Stimulated activated CD8-positive, alpha-beta memory T cell treated with anti-CD3 and anti-CD28 coated beads, Interleukin-12 subunit alpha, Interleukin-12 subunit beta, amount 100 ng/mL, for 24 hours (primary cell): ENCODE results near the gene C19orf67.
"Not testable (repeated sequence)": the region's sequence is repeated elsewhere in the genome, so short reads cannot be mapped to it uniquely, and the experiment has no call there.

Experiments
- DNase-seq: peaks from one replicate; pipeline ENCODE4 v3.0.0-alpha.2; 2020; ENCODE audit errors: extremely low read depth

Gene C19orf67

DNA sequence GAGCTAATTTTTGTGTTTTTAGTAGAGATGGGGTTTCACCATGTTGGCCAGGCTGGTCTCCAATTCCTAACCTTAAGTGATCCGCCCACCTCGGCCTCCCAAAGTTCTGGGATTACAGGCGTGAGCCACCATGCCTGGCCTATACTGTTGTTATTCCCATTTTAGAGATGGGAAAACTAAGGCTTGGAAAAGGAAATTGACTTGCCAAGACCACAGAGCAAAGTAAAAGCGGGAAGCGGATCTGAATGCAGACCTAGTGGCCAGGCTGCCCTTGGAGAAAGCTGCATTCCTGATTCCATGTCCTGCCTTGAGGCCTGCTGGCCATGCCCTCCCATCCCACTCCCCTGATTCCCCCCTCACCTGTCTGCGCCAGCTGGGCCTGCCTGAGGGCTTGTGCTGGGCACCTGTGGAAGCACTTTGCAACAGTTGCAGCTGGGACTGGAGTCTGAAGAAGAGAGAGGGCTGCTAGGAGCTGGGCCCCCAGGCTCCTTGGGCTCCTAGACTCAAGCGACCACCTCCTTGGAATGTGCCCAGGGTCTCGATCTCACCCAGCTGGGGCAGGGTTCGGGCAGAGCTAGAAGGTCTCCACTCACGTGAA is 29.4 kb downstream of the C19orf67 start:
- no peak for DNase-seq

DNA sequence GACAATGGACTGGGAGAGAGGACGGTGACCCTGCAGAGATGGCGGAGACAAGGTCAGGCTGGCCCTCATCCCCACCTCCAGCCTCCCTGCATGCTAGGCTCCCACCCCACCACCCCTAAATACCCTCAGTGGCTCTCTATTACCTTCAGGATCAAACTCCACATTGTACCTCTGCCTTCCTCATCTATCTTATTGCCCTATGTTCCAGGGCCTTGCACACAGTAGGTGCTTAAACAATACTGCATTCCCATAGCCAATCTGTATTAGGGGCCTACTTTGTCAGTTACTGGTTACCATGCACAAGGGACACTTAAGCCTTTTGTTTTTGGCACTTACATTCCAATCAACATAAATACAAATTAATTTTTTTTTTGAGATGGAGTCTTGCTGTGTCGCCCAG is 30.2 kb downstream of the C19orf67 start:
- DNase-seq, result no peak

DNA sequence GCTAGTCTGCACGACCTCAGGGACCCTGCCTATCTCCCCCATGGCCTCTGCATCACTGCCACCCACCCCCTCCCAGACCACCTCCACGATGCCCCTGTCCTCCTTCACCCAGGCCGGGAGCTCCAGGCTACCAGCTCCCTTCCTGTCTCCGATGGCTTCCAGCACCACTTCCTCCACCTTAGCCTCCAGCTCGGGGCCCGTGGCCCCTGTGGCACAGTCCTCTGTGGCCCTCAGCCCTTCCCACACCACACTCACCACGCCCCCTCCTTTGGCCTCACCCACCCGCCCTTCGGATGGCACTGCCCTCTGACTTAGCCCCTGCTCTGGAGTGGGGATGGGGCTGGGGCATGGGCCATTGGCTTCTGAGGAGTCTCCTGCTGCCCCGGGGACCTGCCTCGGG is 30.9 kb downstream of the C19orf67 start:
- DNase-seq, result no peak

DNA sequence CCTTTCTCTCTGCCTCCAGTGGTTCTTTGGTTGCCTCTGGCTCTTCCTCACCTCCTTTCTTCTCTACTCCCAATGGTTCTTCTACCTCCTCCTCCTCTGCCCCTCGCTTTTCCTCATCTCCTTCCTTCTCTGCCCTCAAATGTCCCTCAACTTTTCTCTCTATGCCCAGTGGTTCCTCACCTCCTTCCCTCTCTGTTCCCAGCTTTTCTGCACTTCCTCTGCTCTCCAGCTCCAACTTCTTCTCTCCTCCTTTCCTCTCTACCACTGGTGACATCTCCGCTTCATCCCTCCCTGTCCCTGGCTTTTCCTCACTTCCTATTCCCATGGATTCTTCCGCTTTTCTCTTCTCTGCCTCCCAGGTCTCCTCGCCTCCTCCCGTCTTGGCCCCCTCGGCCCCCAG is 31.5 kb downstream of the C19orf67 start:
- no peak for DNase-seq

DNA sequence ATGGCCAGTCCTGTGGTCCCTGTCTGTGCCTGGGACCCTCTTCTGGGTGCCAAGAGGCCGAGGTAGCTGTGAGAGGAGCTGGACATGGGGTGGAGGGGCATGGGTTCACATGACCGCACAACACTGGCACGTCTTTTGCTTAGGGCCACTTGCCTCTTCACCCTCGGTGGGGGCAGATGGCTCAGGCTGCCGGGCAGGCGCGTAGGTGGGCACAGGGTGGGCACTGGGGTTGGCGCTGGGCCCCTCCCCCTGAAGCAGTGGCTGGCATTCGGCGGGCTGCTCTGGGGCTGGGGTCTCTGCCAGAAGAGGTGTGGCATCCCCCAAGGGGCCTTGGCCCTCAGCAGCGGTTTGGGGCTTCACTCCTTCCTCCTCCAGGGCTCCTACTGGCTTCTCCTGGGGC is 32.1 kb downstream of the C19orf67 start:
- no peak for DNase-seq

DNA sequence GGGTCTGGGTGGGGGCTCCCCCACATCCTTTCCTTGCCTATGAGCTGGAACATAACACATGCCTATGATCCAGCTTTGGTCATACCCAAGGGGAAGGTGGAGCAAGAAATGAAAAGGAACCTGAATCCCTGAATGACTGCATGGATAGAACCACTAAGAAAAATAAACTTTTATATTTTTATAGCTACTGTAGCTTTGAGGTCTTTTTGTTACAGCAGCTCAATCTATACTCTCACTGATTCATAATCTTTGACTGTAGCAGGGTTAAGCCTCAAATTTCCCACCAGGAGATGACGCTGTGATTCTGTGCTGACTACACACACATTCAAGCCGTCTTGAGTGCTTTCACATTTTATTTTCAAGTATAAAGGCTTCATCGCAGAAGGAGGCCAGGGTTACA is 32.6 kb downstream of the C19orf67 start:
- DNase-seq, result no peak

DNA sequence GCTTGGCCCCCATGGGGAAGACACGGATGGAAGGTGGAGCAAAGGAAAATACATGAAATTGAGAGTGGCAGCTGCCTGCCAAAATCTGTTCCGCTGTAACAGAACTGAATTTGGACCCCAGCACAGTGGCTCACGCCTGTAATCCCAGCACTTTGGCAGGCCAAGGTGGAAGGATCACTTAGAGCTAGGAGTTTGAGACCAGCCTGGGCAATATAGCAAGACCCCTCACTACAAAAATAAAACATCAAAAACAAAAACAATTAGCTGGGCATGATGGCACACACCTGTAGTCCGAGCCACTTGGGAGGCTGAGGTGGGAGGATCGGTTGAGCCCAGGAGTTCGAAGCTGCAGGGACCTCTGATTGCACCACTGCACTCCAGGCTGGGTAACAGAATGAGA is 33.1 kb downstream of the C19orf67 start:
- no peak for DNase-seq

DNA sequence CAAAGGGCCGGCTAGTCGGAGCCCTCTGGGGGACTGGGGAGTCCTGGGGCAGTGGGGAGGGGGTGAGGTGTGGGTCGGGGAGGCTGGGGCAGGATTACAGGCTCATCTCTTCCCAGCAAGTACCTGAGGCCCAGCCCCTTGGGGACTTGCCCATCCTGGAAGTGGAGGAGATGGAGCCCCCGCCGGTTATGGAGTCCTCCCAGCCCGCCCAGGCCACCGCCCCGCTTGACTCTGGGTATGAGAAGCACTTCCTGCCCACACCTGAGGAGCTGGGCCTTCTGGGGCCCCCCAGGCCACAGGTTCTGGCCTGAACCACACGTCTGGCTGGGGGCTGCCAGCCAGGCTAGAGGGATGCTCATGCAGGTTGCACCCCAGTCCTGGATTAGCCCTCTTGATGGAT is 33.6 kb downstream of the C19orf67 start:
- DNase-seq, result no peak

DNA sequence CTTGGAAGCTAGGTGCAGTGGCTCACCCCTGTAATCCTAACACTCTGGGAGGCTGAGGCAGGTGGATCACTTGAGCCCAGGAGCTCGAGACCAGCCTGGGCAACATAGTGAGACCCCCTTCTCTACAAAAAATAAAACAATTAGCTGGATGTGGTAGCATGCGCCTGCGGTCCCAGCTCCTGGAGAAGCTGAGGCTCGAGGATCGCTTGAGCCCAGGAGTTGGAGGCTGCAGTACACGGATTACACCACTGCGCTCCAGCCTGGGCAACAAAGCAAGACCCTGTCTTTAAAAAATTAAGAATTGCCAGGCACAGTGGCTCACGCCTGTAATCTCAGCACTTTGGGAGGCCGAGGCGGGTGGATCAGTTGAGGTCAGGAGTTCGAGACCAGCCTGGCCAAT is 34.6 kb downstream of the C19orf67 start:
- not testable (repeated sequence) for DNase-seq

DNA sequence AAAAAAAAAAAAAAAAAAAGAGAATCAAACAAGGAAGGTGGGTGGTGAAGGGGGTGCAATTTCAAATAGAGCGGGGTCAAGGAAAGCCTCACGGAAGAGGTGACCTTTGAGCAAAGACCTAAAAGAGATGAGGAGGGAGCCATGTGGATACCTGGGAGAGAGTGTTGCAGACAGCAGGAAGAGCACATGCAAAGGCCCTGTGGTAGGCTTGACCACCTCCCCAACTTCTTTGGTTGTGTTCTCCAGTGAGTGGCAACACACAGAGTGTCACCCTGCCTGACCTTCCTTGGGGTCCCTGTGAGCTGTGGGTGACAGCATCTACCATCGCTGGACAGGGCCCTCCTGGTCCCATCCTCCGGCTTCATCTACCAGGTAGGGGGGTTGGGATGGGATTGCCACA is 35.1 kb downstream of the C19orf67 start:
- DNase-seq, result no peak

DNA sequence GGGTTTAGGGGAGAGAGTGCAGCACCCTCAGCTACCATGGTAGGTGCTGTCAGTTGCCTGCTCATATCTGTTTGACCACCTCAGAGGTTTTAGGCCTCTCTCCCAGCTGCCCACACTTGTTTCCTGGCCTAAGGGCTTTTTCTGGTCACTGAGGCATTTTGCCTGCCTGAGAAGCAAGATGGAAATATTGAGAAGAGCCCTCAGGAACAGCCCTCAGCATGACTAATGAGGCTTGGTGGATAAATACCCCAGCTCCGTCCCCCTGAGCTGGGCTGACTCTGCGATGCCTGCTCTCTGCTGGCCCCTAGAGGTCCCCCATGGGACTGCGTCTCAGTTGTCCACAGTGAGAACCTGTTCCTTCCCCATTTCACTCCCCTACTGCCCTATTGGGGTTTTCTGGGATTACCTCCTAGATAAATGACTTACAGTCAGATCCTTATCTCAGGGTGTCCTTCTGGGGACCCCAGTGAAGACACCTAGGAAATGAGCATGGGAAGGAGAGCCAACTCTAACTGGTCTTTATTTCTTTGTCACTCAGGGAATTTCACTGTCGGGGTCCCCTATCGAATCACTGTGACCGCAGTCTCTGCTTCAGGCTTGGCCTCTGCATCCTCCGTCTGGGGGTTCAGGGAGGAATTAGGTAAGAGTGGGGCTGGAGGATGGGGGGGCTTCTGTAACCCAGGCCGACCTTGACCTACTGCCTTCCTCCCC is 37.0 kb downstream of the C19orf67 start:
- no peak for DNase-seq

DNA sequence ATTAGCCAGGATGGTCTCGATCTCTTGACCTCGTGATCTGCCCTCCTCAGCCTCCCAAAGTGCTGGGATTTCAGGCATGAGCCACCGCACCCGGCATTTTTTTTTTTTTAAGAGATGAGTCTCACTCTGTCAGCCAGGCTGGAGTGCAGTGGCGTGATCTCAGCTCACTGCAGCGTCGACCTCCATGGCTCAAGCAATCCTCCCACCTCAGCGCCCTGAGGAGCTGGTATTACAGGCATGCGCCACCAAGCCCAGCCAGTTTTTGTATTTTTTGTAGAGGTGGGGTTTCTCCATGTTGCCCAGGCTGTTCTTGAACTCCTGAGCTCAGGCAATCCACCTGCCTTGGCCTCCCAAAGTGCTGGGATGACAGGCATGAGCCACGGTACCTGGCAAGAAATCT is 37.7 kb downstream of the C19orf67 start:
- DNase-seq, result not testable (repeated sequence)

DNA sequence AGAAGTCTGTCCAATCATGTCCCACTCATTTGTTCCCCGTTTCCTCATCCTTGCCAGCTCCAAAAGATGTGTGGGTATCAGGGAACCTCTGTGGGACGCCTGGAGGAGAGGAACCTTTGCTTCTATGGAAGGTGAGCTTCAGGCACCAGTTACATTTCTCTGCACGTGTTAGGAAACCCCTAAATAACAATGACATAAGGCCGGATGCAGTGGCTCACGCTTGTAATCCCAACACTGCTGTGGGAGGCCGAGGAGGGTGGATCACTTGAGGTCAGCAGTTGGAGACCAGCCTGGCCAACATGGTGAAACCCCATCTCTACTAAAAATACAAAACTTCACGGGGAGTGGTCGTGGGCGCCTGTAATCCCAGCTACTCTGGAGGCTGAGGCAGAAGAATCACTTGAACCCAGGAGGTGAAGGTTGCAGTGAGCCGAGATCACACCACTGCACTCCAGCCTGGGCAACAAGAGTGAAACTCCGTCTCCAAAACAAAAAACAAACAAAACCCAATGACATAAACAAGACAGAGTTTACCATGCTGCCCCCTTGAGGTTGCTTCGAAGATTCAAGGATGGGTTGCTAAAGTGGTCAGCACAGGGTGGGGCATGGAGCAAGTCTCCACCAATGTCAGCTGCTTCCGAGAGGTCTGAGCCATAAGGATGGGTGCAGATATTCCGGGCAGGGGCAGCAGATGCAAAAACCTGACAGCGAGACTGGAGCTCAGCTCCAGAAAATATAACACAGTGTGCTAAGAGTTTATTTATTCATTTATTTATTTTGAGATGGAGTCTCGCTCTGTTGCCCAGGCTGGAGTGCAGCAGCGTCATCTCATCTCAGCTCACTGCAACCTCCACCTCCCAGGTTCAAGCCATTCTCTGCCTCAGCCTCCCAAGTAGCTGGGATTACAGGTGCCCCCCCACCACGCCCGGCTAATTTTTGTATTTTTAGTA is 42.6 kb downstream of the C19orf67 start:
- not testable (repeated sequence) for DNase-seq

DNA sequence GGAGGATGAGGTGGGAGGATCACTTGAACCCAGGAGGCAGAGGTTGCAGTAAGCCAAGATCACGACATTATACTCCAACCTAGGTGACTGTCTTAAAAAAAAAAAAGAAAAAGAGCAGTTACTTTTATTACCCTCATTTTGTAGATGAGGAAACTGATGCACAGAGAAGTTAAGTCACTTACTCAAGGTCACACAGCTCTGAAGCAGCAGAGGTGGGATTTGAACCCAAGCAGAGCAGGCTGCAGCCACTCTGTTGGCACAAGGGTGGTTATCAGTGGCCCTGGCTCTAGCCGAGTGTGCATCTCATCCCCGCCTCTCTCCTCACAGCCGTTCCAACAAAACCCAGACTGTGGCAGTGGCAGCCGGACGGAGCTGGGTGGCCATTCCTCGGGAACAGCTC is 46.4 kb downstream of the C19orf67 start:
- DNase-seq, result no peak

DNA sequence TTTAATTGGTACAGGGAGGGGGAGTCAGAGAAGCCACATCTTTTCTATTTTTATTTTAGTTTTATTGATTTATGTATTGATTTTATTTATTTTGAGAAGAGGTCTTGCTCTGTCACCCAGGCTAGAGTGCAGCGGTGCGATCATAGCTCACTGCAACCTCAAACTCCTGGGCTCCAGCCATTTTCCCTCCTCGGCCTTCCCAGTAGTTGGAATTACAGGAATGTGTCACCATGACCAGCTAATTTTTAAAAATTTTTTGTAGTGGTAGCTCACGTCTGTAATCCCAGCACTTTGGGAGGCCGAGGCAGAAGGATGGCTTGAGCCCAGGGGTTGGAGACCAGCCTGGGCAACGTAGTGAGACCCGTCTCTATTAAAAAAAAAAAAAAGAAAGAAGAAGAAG is 49.9 kb downstream of the C19orf67 start:
- no peak for DNase-seq

DNA sequence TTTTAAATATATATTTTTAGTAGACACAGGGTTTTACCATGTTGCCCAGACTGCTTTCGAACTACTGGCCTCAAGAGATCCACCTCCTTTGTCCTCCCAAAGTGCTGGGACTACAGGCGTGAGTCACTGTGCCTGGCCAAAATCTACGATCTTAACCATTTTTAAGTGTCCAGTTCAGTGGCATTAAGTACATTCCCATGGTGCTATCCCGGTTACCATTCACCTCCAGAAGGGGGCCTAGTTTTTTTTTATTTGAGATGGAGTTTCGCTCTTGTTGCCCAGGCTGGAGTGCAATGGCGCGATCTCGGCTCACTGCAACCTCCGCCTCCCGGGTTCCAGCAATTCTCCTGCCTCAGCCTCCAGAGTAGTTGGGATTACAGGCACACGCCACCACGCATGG is 50.4 kb downstream of the C19orf67 start:
- not testable (repeated sequence) for DNase-seq

DNA sequence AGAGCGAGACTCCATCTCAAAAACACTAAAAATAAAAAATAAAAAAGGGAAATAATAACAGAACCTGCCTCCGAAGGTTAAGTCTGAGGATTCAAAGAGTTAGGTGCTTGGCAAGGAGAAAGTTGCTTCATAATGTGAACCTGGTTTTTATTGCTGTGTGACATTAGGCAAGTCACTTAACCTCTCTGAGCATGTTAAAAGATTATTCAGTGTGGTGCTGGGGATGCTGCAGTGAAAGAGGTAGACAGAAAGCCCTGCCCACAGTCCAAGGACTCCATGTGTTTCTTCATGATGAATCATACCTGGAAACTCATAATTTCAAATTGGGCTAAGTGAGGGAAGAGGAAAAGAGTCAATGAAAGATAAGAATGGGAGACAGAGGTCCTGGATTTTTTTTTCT is 51.6 kb downstream of the C19orf67 start:
- DNase-seq, result no peak

DNA sequence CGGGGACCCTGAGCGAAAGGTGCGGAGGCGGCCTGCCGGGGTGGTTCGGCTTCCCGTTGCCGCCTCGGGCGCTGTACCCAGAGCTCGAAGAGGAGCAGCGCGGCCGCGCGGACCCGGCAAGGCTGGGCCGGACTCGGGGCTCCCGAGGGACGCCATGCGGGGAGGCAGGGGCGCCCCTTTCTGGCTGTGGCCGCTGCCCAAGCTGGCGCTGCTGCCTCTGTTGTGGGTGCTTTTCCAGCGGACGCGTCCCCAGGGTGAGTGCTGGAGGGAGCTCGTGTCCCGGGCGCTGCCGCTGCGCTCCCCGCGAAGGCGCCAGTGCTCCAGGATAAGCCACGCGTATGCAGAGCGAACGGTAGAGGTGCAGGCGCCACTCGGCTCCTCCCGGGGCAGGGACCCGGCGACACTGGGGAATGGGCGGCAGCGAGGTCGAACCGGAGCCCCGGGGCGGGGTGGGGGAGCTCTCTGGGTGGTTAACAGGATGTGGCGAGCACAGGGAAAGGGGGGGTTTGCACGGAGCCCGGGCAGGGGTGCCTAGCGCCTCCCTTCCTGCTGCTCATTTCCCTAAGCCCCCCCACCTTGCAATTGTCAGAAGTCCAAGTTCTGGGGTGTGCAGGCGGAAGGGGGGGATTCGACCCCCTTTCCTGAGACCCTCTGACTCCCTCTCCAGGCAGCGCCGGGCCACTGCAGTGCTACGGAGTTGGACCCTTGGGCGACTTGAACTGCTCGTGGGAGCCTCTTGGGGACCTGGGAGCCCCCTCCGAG is 53.7 kb downstream of the C19orf67 start, which contains the start of gene IL27RA:
IL27RA (plus strand) TSS at position 44 of the 762 bp plus-strand sequence; CDS start at position 155, 111 bp downstream.
- DNase-seq, result peak; percentile 49
